Neuronal stem cell (in vitro differentiated cells): ENCODE results near the gene YAF2.

Source experiments
- DNase-seq: peaks from one replicate; pipeline ENCODE4 v3.0.0-alpha.2; 2013; ENCODE audit warnings: low spot score
- H2AFZ ChIP-seq: one replicate; pipeline ENCODE4 v1.6.1; 2013; ENCODE audit warnings: mild to moderate bottlenecking, low read length, inconsistent platforms
- H2AK5ac ChIP-seq: 2 replicates; pipeline ENCODE4 v1.6.1; 2013; ENCODE audit warnings: low read depth, mild to moderate bottlenecking, inconsistent platforms, low read length, moderate library complexity, mixed read lengths
- H2BK120ac ChIP-seq: 2 replicates; pipeline ENCODE4 v1.6.1; 2013; ENCODE audit warnings: low read depth, mild to moderate bottlenecking, inconsistent platforms, low read length, moderate library complexity, mixed read lengths
- H2BK12ac ChIP-seq: one replicate; pipeline ENCODE4 v1.6.1; 2013; ENCODE audit warnings: low read length, inconsistent platforms
- H2BK15ac ChIP-seq: 2 replicates; pipeline ENCODE4 v1.6.1; 2013; ENCODE audit warnings: mild to moderate bottlenecking, low read length, inconsistent platforms, mixed read lengths
- H2BK5ac ChIP-seq: one replicate; pipeline ENCODE4 v1.6.1; 2013; ENCODE audit warnings: inconsistent platforms, mild to moderate bottlenecking, low read length, moderate library complexity
- H3K14ac ChIP-seq: one replicate; pipeline ENCODE4 v1.6.1; 2013; ENCODE audit warnings: low read length, inconsistent platforms
- H3K18ac ChIP-seq: 2 replicates; pipeline ENCODE4 v1.6.1; 2013; ENCODE audit warnings: low read length, inconsistent platforms
- H3K23ac ChIP-seq: 2 replicates; pipeline ENCODE4 v1.6.1; 2013; ENCODE audit warnings: low read depth, mild to moderate bottlenecking, mixed read lengths, low read length, inconsistent platforms; ENCODE audit not compliant: poor library complexity
- H3K27ac ChIP-seq: replicated peaks from 3 replicates; pipeline ENCODE4 v1.5.1; 2013; ENCODE audit warnings: low read length, inconsistent platforms
- H3K27me3 ChIP-seq, 3 experiments: 2 replicates each; pipeline ENCODE4 v1.6.1; 2013; ENCODE audit warnings: low read length in 3 of 3, mild to moderate bottlenecking in 2 of 3, inconsistent platforms in 1 of 3, low read depth in 1 of 3, mixed read lengths in 1 of 3, moderate library complexity in 1 of 3; ENCODE audit not compliant: control insufficient read depth in 3 of 3, insufficient read depth in 3 of 3
- H3K36me3 ChIP-seq, 2 donors: replicated peaks in 1 of 2; 2 replicates each; pipeline ENCODE4 v1.6.1; 2013; ENCODE audit warnings: low read length in 2 of 2; ENCODE audit not compliant: control insufficient read depth in 2 of 2, insufficient read depth in 2 of 2
- H3K4ac ChIP-seq: 2 replicates; pipeline ENCODE4 v1.6.1; 2013; ENCODE audit warnings: inconsistent platforms, mild to moderate bottlenecking, low read length, moderate library complexity
- H3K4me1 ChIP-seq, 2 donors: 1 replicate in 1 of 2; 2 replicates in 1 of 2; pipeline ENCODE4 v1.6.1; 2013; ENCODE audit warnings: low read length in 2 of 2, low read depth in 1 of 2; ENCODE audit not compliant: control insufficient read depth in 2 of 2, insufficient read depth in 1 of 2
- H3K4me2 ChIP-seq: one replicate; pipeline ENCODE4 v1.6.1; 2013; ENCODE audit warnings: mild to moderate bottlenecking, low read length, inconsistent platforms; ENCODE audit not compliant: insufficient read depth, poor library complexity, severe bottlenecking
- H3K4me3 ChIP-seq, 2 donors: 2 replicates each; pipeline ENCODE4 v1.5.1; 2013; ENCODE audit warnings: low read length in 2 of 2, mild to moderate bottlenecking in 2 of 2, inconsistent platforms in 1 of 2, moderate library complexity in 1 of 2
- H3K79me1 ChIP-seq: one replicate; pipeline ENCODE4 v1.6.1; 2013; ENCODE audit warnings: low read depth, mild to moderate bottlenecking, inconsistent platforms, low read length, moderate library complexity
- H3K9ac ChIP-seq: one replicate; pipeline ENCODE4 v1.6.1; 2013; ENCODE audit warnings: mild to moderate bottlenecking, low read depth, low read length, inconsistent platforms; ENCODE audit not compliant: poor library complexity
- H3K9me3 ChIP-seq, 2 donors: replicated peaks in 1 of 2; 2 replicates each; pipeline versions ENCODE3 to v1.6.1; 2013; ENCODE audit warnings: low read length in 2 of 2, mild to moderate bottlenecking in 2 of 2, inconsistent platforms in 1 of 2, low read depth in 1 of 2, mixed read lengths in 1 of 2, moderate library complexity in 1 of 2; ENCODE audit not compliant: control insufficient read depth in 2 of 2, insufficient read depth in 1 of 2
- H4K8ac ChIP-seq: one replicate; pipeline ENCODE4 v1.6.1; 2013; ENCODE audit warnings: low read depth, mild to moderate bottlenecking, inconsistent platforms, low read length, moderate library complexity
- H4K91ac ChIP-seq: one replicate; pipeline ENCODE4 v1.6.1; 2013; ENCODE audit warnings: low read length, low read depth, mild to moderate bottlenecking, inconsistent platforms; ENCODE audit not compliant: poor library complexity
- WGBS, 2 donors: extraction: QIAGEN DNeasy Blood & Tissue Kit; methylation state at CpG; one replicate each; pipeline ENCODE4 v1.1.7; 2013; ENCODE audit warnings: missing lambda C conversion rate in 2 of 2, mixed read lengths in 1 of 2; ENCODE audit not compliant: insufficient read length in 2 of 2, insufficient replicate concordance in 1 of 2; ENCODE audit errors: extremely low coverage in 2 of 2; 5-methylcytosine and 5-hydroxymethylcytosine counted together

YAF2 gene

DNA sequence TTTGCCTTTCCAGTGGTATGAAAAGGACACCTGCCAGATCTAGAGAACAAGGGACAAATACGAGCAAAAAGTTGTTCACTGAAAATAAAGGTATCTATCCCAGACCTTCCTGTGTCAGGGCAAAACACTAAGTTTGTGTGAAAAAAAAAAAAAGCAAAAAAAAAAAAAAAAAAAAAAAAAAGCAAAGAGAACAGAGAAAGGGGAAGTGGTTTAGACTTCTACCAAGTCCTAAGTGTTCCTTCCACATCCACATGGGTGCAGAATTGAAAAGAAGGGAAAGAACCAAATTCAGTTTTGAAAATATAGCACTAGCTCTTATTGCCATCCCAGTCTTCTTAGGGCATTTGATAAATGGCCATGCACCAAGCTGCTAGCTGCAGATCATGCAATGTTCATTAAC lies 46.1 kb upstream of the YAF2 start:
- no peak for DNase-seq
- Histone ChIP-seq H3K4me3 (no peak overlapping the region), H3K4me2 (no peak overlapping the region), H4K8ac (no peak overlapping the region), H3K9ac (no peak overlapping the region), H3K9me3 (no peaks in the 10 kb centered on the region), H3K4me1 (no peaks in the 10 kb centered on the region), H3K4ac (no peak overlapping the region), H3K36me3 (no peaks in the 10 kb centered on the region), H3K27me3 (no peaks in the 10 kb centered on the region), H2BK5ac (no peak overlapping the region), H4K91ac (no peak overlapping the region), H2BK120ac (no peak overlapping the region), H2BK12ac (no peak overlapping the region), H2AK5ac (no peak overlapping the region), H3K79me1 (no peaks in the 10 kb centered on the region), H2AFZ (no peak overlapping the region), H3K27ac (no peak overlapping the region), H3K14ac (no peak overlapping the region), H3K23ac (no peak overlapping the region), H3K18ac (no peak overlapping the region), H2BK15ac (no peak overlapping the region)
- WGBS, 2 donors, result no CpG with 5 or more reads among the region's 1 CpG

DNA sequence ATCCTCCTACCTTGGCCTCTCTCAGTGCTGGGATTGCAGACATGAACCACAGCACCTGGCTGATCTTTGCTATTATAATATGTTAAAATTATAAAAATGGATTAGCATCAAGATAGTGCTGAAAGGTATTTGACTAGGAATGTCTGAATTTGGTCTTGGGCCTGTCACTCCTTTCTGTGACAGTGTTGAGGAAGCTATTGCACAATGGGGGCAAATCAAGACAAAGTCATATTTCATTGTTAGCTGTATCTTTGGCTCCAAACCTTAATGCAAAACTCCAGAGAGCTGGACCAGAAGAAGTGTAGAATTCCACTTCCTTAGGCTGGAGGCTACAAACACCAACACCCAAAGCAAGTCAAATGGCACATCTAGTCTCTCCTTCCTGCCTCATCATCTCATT lies 45.7 kb upstream of the YAF2 start:
- Histone ChIP-seq H3K4me1 (no peaks in the 10 kb centered on the region), H3K23ac (no peak overlapping the region), H3K4me3 (no peak overlapping the region), H3K4me2 (no peak overlapping the region), H2AK5ac (no peak overlapping the region), H2BK12ac (no peak overlapping the region), H3K79me1 (no peaks in the 10 kb centered on the region), H2AFZ (no peak overlapping the region), H3K4ac (no peak overlapping the region), H3K9ac (no peak overlapping the region), H2BK5ac (no peak overlapping the region), H2BK120ac (no peak overlapping the region), H4K8ac (no peak overlapping the region), H3K14ac (no peak overlapping the region), H3K9me3 (no peaks in the 10 kb centered on the region), H2BK15ac (no peak overlapping the region), H3K27me3 (no peaks in the 10 kb centered on the region), H3K36me3 (no peaks in the 10 kb centered on the region), H4K91ac (no peak overlapping the region), H3K18ac (no peak overlapping the region), H3K27ac (no peak overlapping the region)
- no peak for DNase-seq

DNA sequence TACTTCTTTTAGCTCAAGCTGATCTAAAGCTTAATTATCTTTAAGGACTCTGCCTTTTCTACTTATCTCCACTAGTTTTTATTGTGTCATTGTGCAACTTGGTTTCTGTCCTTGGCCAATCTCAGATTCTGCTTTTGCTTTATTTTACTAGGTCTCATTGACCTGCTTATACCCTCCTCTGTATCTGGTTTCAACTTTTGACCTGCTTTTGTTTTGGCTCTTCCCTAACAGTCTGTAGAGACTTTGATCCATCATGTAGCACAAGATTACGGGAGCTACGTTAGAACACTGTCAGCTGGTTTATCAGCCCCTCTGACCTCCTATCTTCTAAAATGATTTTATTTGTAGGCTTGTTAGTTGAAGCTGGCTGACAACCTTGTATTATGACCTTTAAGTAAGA lies 44.2 kb upstream of the YAF2 start:
- Histone ChIP-seq H3K79me1 (no peaks in the 10 kb centered on the region), H2AK5ac (no peak overlapping the region), H3K9ac (no peak overlapping the region), H2BK120ac (no peak overlapping the region), H3K14ac (no peak overlapping the region), H2AFZ (no peak overlapping the region), H3K23ac (no peak overlapping the region), H4K91ac (no peak overlapping the region), H3K18ac (no peak overlapping the region), H3K4me2 (no peak overlapping the region), H3K4me1 (no peaks in the 10 kb centered on the region), H3K36me3 (no peaks in the 10 kb centered on the region), H2BK12ac (no peak overlapping the region), H2BK15ac (no peak overlapping the region), H2BK5ac (no peak overlapping the region), H3K4me3 (no peak overlapping the region), H3K27me3 (no peaks in the 10 kb centered on the region), H4K8ac (no peak overlapping the region), H3K9me3 (no peaks in the 10 kb centered on the region), H3K4ac (no peak overlapping the region), H3K27ac (no peak overlapping the region)
- no peak for DNase-seq
- WGBS, 2 donors, result no CpG with 5 or more reads among the region's 2 CpGs

GRCh38 chr12:42281844-42282243 lies 43.8 kb upstream of the YAF2 start:
- H2BK120ac ChIP-seq, result no peak overlapping the region
- H3K79me1 ChIP-seq, result no peaks in the 10 kb centered on the region
- no peak overlapping the region for H2BK12ac ChIP-seq
- no peak overlapping the region for H3K18ac ChIP-seq
- H3K4me3 ChIP-seq, result no peak overlapping the region
- H3K36me3 ChIP-seq, result no peaks in the 10 kb centered on the region
- H2BK15ac ChIP-seq, result no peak overlapping the region
- no peak overlapping the region for H3K23ac ChIP-seq
- H3K14ac ChIP-seq, result no peak overlapping the region
- no peak for DNase-seq
- H3K4me2 ChIP-seq, result no peak overlapping the region
- H2AFZ ChIP-seq, result no peak overlapping the region
- H3K4me1 ChIP-seq, result no peaks in the 10 kb centered on the region
- H2AK5ac ChIP-seq, result no peak overlapping the region
- no peaks in the 10 kb centered on the region for H3K27me3 ChIP-seq
- no CpG with 5 or more reads among the region's 3 CpGs for WGBS, 2 donors
- no peak overlapping the region for H3K9ac ChIP-seq
- H3K9me3 ChIP-seq, result no peaks in the 10 kb centered on the region
- no peak overlapping the region for H4K8ac ChIP-seq
- no peak overlapping the region for H2BK5ac ChIP-seq
- H4K91ac ChIP-seq, result no peak overlapping the region
- H3K27ac ChIP-seq, result no peak overlapping the region
- H3K4ac ChIP-seq, result no peak overlapping the region
